NCI-H226 (cell line): ENCODE data around the gene KIF1B.
A peak's percentile ranks its signal among the peaks of the same experiment; 100 is the strongest.

Experiments
- DNase-seq: peaks from one replicate; pipeline ENCODE4 v3.0.0-alpha.2; 2015

KIF1B gene

GRCh38 chr1:10339815-10340214, 129.4 kb downstream of the KIF1B start:
- DNase-seq = peak; percentile 38

GRCh38 chr1:10340930-10341590, 130.7 kb downstream of the KIF1B start:
- DNase-seq = no peak

GRCh38 chr1:10347109-10347508, 136.7 kb downstream of the KIF1B start:
- no peak for DNase-seq

- no peak for DNase-seq
Measured at GRCh38 chr1:10353282-10353681, 142.9 kb downstream of the KIF1B start.

DNA sequence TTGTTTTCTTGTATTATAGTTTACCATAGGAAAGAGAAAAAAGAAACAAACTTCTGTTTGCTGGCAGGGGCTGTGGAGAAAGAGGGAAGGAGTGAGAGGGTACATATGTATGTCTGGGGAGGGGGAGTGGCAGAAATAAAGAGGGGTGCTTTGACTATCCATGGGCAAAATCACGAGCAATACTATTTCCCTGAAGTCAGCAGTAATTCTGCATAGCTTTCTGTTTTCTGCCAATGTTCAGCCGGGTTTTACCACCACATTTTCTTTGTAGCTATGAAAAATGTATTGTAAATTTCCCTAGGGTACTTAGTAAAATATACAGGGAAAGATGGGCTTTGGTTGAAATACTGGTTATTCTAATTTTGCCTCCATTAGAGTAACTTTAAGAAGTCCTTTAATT, 143.3 kb downstream of the KIF1B start:
- no peak for DNase-seq

- no peak for DNase-seq
Measured at GRCh38 chr1:10360045-10360444, 149.7 kb downstream of the KIF1B start.

DNA sequence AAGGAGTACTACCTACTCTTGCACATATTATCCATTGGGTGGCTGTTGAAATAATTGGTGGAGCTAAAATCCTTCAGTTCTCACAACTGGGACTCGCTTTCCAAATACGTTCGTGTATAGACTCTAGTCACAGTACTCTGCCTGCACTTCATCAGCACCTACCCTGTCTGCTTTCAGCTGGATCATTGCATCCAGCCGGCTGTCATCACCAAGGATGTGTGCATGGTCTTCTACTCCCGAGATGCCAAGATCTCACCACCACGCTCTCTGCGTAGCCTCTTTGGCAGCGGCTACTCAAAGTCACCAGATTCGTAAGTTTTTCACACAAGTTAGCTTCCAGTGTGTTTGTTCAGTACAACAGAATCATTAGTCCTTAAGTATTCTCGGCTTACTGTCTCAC, 151.1 kb downstream of the KIF1B start:
- DNase-seq = no peak

DNA sequence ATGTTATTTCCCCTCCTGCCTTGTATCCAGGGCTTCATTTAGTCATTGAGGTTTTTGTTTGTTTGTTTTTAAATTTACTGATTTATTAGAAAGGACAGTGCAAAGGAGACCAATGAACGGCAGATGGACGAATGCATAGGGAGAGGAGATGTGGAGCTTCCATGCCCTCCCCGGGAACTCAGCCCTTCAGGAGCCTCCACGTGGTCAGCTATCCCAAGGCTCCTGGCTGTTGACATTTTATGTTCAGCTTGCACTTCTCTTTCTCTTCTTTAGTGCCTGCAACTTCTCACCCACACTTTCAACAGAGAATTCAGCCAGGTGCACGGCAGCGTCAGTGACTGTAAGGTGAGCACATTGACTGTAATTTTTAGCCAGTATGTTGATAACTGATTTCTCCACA, 157.8 kb downstream of the KIF1B start:
- no peak for DNase-seq

DNA sequence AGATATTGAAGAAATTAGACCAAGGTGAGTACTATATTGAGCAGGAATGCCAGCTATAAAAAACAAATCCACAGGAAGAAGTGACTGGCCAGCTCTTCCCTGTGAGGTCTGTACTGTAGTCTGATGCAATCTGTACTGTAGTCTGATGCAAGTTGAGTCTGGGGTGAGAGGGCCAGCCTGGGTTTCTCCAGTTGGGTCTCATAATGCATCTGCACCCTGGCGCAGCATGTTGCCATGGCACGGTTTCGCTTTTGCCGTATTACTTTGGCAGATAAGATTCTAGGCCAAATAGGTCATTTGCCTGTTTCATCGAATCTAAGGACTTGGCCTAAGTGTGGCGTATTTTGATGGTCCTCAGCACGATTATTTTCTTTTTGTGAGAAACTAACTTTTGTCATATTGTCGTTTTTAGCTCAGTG, 164.1 kb downstream of the KIF1B start:
- DNase-seq = no peak

DNA sequence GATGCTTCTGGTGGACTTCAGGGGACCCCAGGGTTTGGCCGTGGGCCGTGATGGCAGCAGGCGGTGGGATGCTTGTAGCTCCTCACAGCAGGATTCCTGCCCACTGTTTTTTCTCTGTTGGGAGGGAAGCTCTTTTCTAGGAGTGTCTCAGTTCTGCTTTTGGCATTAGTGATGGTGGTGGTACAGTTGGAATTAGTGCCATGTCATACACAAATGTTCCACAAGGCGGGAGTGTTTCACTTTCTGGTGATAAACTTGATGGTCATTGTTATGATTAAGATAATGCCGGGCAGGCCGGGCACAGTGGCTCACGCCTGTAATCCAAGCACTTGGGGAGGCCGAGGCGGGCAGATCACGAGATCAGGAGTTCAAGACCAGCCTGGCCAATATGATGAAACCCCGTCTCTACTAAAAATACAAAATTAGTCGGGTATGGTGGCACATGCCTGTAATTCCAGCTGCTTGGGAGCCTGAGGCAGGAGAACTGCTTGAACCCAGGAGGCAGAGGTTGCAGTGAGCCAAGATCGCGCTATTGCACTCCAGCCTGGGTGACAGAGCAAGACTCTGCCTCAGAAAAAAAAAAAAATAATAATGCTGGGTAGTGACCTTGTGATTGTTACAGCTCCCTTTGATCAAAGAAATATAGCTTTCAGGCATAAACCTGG, 167.1 kb downstream of the KIF1B start:
- peak; percentile 46 for DNase-seq

DNA sequence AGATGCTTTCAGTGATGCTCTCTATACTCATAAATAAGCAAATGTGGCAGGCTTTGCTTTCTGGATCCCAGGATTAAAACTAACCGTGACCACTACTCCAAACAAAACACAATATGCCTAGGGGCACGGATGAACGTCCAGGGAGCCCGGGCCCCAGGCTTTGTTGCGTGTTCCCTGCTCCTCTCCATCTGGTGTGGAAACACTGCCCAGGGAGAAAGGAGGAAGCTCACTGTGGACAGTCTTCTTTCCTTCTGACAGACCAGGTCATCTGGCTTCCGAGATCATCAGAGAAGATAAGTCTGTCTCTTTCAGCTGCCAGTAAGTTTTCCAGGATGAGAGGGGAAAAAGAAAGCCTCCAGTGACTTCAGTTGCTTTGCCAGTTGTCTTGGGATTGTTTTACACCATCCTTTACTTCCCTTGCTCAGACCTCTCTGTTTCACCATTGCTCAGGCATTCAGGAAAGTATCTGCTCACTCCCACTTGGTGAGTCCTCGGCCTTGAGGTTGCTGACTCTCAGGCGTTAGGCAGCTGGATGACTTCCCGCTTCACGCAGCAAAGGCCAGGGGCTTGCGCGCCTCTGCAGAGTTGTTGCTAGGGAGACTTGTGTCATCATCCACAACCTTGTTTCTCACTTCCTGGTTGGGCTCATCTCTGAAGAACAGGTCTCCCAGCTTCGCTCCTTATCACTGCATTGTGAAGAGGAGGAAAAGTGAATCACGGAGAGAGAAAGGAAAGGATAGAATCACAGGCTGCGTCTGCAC, 167.9 kb downstream of the KIF1B start:
- peak; percentile 88 for DNase-seq

DNA sequence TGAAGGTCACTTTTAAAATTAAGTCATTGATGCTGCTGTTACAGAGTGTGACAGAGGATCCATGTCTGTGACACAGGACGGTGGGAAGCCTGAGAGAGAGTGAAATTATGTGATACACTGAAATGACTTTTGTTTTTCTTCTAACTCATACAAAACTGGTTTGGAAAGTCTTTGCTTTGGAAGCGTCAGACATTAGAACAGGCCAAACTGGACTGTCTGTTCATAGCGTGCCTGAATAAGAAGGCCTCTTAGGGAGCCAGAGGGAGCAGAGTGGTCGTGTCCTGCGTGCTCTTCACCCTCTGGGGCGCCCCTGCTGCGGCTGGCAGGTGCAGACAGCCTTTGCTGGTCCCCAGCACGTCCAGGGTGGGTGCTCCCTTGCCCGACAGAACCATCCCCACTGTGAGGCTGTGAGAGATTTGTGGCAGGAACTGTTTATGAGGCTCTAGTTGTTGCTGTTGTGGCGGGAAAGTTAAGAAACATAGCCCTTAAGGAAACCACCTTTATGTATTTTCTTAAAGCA, 168.8 kb downstream of the KIF1B start:
- DNase-seq = no peak

DNA sequence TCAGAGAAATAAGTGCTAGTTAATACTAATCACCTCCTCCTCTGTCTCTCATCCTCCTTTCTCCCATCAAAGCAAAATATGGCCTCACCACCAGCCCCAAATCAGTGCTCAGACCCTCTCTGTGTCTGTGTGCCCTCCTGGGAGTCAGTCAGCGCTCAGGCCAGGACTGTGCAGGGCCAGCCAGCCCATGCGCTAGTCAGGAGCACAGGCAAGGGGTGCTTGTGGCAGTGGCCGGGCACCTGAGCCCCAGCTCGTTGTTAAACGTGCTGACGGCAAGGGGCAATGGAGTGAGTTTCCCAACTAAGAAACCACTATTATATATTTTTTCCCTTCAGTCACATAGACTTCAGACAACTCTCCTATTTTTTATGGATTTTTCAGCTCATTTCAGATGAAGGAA, 169.3 kb downstream of the KIF1B start:
- DNase-seq = no peak

GRCh38 chr1:10380594-10381275, 170.4 kb downstream of the KIF1B start:
- DNase-seq = no peak

- DNase-seq = no peak
Measured at GRCh38 chr1:10383630-10384029, 173.3 kb downstream of the KIF1B start.

- no peak for DNase-seq
Measured at GRCh38 chr1:10384219-10384618, 173.8 kb downstream of the KIF1B start.

DNA sequence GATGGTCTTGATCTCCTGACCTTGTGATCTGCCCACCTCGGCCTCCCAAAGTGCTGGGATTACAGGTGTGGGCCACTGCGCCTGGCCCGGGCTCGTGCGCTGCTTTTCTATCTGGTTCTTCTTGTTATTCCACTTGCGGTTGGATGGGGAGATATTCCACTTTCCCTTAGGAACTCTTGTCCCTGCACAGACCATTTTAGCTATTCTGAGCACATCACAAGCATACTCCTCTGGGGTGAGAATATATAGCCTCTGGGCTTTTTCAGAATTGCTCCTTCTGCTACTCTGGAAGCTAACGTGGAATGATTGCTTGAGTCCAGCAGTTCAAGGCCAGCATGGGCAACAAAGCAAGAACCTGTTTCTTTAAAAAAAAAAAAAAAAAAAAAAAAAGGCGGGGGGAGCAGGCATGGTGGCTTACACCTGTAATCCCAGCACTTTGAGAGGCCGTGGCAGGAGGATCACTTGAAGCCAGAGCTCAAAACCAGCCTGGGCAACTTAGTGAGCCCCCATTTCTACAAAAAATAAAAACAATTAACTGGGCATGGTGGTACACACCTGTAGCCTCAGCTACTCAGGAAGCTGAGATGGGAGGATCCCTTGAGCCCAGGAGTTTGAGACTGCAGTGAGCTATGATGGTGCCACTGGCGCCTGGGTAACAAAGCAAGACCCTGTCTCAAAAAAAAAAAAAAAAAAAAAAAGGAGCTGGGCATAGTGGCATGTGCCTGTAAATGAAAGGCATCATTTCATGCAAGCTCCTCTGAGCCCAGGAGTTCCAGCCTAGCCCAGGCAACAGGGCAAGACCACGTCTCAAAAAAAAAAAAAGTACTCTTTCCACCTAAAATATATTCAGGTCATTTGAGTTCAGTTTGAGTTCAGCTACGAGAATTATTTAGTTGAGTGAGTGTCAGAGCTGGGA, 176.6 kb downstream of the KIF1B start:
- no peak for DNase-seq

GRCh38 chr1:10387677-10388386, 177.5 kb downstream of the KIF1B start:
- no peak for DNase-seq

GRCh38 chr1:10388387-10388715, 178.0 kb downstream of the KIF1B start:
- DNase-seq = no peak

GRCh38 chr1:10389271-10389973, 179.1 kb downstream of the KIF1B start:
- DNase-seq = no peak

GRCh38 chr1:10396870-10397269, 186.5 kb downstream of the KIF1B start:
- DNase-seq = no peak
